Loucy (cell line): ENCODE results near the gene PCCA.

Experiments
- H2AFZ ChIP-seq: fragments of 200-600 bp; sonication (generic); 2 replicates; pipeline ENCODE4 v1.6.0; 2016; ENCODE audit warnings: antibody characterized with exemption, mild to moderate bottlenecking, low read length, moderate library complexity
- H3F3A ChIP-seq: fragments of 200-600 bp; 2 replicates; pipeline ENCODE4 v1.6.0; 2016; ENCODE audit warnings: antibody characterized with exemption, low read depth, mild to moderate bottlenecking
- H3K27me3 ChIP-seq: fragments of 200-600 bp; sonication (generic); 2 replicates; pipeline ENCODE4 v1.6.1; 2014; ENCODE audit warnings: low read length, mild to moderate bottlenecking; ENCODE audit not compliant: insufficient read depth, poor library complexity, severe bottlenecking
- H3K36me3 ChIP-seq: fragments of 200-600 bp; sonication (generic); 2 replicates; pipeline ENCODE4 v1.6.1; 2016; ENCODE audit warnings: low read length; ENCODE audit not compliant: insufficient read depth
- H3K4me1 ChIP-seq: fragments of 200-600 bp; sonication (generic); 2 replicates; pipeline ENCODE4 v1.5.1; 2014; ENCODE audit warnings: low read length, mild to moderate bottlenecking; ENCODE audit not compliant: insufficient read depth, poor library complexity, severe bottlenecking
- H3K4me2 ChIP-seq: fragments of 200-600 bp; sonication (generic); 2 replicates; pipeline ENCODE4 v1.6.0; 2014; ENCODE audit warnings: antibody characterized with exemption, low read length, low read depth, mild to moderate bottlenecking; ENCODE audit not compliant: poor library complexity, severe bottlenecking
- H3K4me3 ChIP-seq: fragments of 200-600 bp; sonication (generic); 2 replicates; pipeline ENCODE4 v1.5.1; 2014; ENCODE audit warnings: low read length, mild to moderate bottlenecking, mixed read lengths; ENCODE audit not compliant: poor library complexity, severe bottlenecking
- H3K79me2 ChIP-seq: fragments of 200-600 bp; sonication (generic); 2 replicates; pipeline ENCODE4 v1.6.1; 2014; ENCODE audit warnings: low read length; ENCODE audit not compliant: insufficient read depth
- H3K9ac ChIP-seq: fragments of 200-600 bp; sonication (generic); 2 replicates; pipeline ENCODE4 v1.6.0; 2014; ENCODE audit warnings: mild to moderate bottlenecking, low read depth, low read length, moderate library complexity; ENCODE audit not compliant: poor library complexity, severe bottlenecking
- H3K9me2 ChIP-seq: fragments of 200-600 bp; sonication (generic); replicated peaks from 2 replicates; pipeline ENCODE4 v1.6.1; 2016; ENCODE audit warnings: low read depth, low read length, mixed read lengths
- H3K9me3 ChIP-seq: fragments of 200-600 bp; sonication (generic); 2 replicates; pipeline ENCODE4 v1.6.1; 2014; ENCODE audit warnings: mild to moderate bottlenecking, antibody characterized with exemption, low read length, low read depth; ENCODE audit not compliant: insufficient read depth
- H4K20me1 ChIP-seq: fragments of 200-600 bp; sonication (generic); 2 replicates; pipeline ENCODE4 v1.6.0; 2014; ENCODE audit warnings: antibody characterized with exemption, low read length, mild to moderate bottlenecking; ENCODE audit not compliant: insufficient read depth, poor library complexity, severe bottlenecking
- CTCF ChIP-seq: fragments of 200-600 bp; sonication (generic); conservative IDR thresholded peaks from 2 replicates; pipeline ENCODE4 v1.5.1; 2014; ENCODE audit warnings: mild to moderate bottlenecking, antibody characterized with exemption, low read length
- EZH2phosphoT487 ChIP-seq: fragments of 200-600 bp; IDR thresholded peaks from 2 replicates; pipeline ENCODE4 v1.6.1; 2018; ENCODE audit warnings: antibody characterized with exemption, mild to moderate bottlenecking, moderate library complexity, borderline replicate concordance

PCCA gene

GRCh38 chr13:100549316-100549715, 460.4 kb downstream of the PCCA start:
- Histone ChIP-seq H3K9me3 (no peaks in the 10 kb centered on the region), H4K20me1 (no peaks in the 10 kb centered on the region), H3F3A (no peaks in the 10 kb centered on the region), H3K4me2 (no peak overlapping the region), H2AFZ (no peak overlapping the region), H3K9ac (no peak overlapping the region), H3K36me3 (no peaks in the 10 kb centered on the region), H3K4me3 (no peak overlapping the region), H3K79me2 (no peaks in the 10 kb centered on the region), H3K9me2 (no peaks in the 10 kb centered on the region), H3K27me3 (no peaks in the 10 kb centered on the region), H3K4me1 (no peaks in the 10 kb centered on the region)
- TF ChIP-seq EZH2phosphoT487 (no peak), CTCF (no peak)

GRCh38 chr13:100552755-100553154, 463.9 kb downstream of the PCCA start:
- Histone ChIP-seq H3K4me2 (no peak overlapping the region), H3K36me3 (no peaks in the 10 kb centered on the region), H3K4me3 (no peak overlapping the region), H3K9ac (no peak overlapping the region), H3K9me3 (no peaks in the 10 kb centered on the region), H3K27me3 (no peaks in the 10 kb centered on the region), H4K20me1 (no peaks in the 10 kb centered on the region), H2AFZ (no peak overlapping the region), H3K4me1 (no peaks in the 10 kb centered on the region), H3F3A (no peaks in the 10 kb centered on the region), H3K9me2 (no peaks in the 10 kb centered on the region), H3K79me2 (no peaks in the 10 kb centered on the region)
- TF ChIP-seq EZH2phosphoT487 (no peak), CTCF (no peak)

GRCh38 chr13:100559886-100560285, 471.0 kb downstream of the PCCA start:
- no peaks in the 10 kb centered on the region for H4K20me1 ChIP-seq
- no peak overlapping the region for H3K4me3 ChIP-seq
- no peaks in the 10 kb centered on the region for H3K79me2 ChIP-seq
- H3K9ac ChIP-seq: no peak overlapping the region
- no peak overlapping the region for H3K4me2 ChIP-seq
- no peak overlapping the region for H2AFZ ChIP-seq
- TF ChIP-seq EZH2phosphoT487 (no peak), CTCF (no peak)
- no peaks in the 10 kb centered on the region for H3K4me1 ChIP-seq
- no peaks in the 10 kb centered on the region for H3F3A ChIP-seq
- H3K36me3 ChIP-seq: no peaks in the 10 kb centered on the region
- no peaks in the 10 kb centered on the region for H3K9me2 ChIP-seq
- no peaks in the 10 kb centered on the region for H3K27me3 ChIP-seq
- no peaks in the 10 kb centered on the region for H3K9me3 ChIP-seq
